LNCAP (cell line): ENCODE results near the gene PSMD6.

Experiments
- CTCF ChIP-seq: fragments of 450-650 bp; IDR thresholded peaks from 2 replicates; pipeline ENCODE4 v1.5.1; 2017; ENCODE audit warnings: mild to moderate bottlenecking

The PSMD6 gene

DNA sequence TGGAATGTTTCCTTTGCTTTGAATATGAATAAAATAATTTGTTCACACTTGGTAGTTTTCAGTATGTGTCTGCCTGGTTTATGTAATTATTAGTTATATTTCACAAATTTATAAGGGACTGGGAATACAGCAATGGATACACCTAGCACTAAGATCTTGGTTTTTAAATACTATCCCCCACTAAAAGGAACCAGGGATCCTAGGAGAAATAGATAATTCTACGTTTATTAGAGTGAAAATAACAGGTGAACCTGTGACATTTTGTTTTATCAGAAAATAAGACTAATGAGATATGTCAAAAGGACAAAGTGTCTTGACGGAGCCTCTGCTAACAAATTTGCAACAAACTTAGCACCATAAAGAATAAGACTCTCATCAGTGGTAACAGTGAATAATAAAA is 3.4 kb downstream of the PSMD6 start:
- no peak for TF ChIP-seq CTCF

DNA sequence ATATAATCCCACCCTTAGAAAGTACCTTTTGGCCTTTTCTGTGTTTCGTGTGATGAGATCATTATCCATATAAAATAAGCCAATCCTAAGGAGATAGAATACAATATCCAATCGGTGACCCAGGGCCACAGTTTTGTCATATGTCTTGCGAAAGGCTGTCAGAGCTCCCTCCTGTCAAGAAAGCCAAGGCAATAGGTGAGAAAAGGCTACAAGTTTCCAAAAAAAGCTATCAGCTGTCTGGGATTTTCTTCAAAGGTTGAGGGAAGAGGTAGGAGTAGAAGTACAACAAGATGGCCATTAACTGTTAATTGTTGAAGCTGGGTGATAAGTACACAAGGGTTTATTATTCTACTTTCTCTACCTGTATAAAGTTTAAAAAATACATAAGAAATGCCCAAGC is 4.0 kb downstream of the PSMD6 start:
- no peak for TF ChIP-seq CTCF

GRCh38 chr3:64016941-64017620 is 6.2 kb downstream of the PSMD6 start:
- no peak for TF ChIP-seq CTCF

DNA sequence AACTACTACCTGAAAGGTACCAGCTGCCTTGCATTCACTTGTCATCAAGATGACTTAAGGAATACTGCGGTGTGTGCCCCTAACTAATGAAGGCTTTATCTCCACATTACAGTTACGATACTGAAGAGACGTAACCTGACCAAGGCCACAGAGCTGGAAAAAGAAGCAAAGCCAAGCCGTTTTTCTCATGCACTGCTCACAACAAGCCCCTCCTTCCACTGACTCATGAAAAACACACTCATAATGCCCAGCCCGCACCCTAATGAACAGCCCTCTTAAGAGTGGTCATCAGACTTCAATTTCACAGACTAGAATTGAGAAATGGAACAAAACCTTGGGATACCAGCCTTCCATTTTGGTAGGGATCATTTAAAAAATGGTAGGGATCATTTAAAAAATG is 11.6 kb downstream of the PSMD6 start:
- no peak for TF ChIP-seq CTCF

DNA sequence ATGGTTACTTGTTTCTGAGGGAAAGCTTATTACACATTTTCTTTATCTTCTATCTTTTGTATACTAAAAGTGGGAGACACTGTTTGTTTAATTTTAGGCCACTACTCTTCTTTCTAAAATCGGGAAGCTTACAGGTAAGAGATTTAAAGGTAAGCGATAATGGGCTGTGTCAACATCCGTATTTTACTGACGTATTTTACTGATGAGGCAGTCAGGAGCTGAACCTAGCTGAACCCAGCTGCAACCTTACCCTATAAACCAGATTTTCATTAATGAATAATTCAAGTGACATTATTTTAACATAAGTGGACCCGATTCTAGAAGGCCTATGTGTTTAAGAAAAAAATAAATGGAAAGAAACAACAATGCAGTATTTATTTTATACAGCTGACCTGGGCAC is 13.1 kb downstream of the PSMD6 start:
- TF ChIP-seq CTCF, result no peak

DNA sequence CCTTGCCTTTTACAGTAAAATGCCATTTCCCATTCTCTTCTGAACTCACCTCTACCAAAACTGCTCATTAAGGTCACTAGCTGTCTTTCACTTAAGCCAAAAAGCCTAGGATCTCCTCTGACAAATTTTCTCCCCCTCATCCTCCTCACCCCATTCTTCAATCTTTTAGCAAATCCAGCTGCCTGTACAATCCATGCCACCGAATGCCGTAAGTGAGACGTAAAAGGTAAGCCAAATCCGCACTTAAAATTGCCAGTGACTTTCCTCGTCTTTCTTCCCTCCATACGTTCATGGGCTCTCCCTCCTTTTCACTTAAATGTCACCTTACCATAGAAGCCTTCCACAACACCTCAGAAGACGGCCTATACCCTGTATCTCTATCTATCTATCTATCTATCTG is 13.8 kb downstream of the PSMD6 start:
- TF ChIP-seq CTCF, result no peak

GRCh38 chr3:64008487-64009351 is 14.6 kb downstream of the PSMD6 start:
- TF ChIP-seq CTCF, result no peak
